ENCODE data around the gene RBM24. TPM values are rescaled to one million over a fixed set of nuclear protein-coding genes. Genes with fewer than 3 reads are reported as not detected.
A peak's percentile ranks its signal among the peaks of the same experiment; 100 is the strongest.

The RBM24 gene
- total and polyA plus RNA-seq, 2 of the 4 experiments (the other 2 are of a cell fraction): 4.1 to 6.6 TPM

GRCh38 chr6:17268114-17268513 lies 13.0 kb upstream of the RBM24 start:
- no peak overlapping the region for H2BK15ac ChIP-seq (ENCODE audit: low read depth, low read length)
- ATAC-seq (ENCODE audit: low read depth) (no peak), DNase-seq (peak; percentile 34)
- H2AFZ ChIP-seq (replicated peaks; ENCODE audit: low read length, poor library complexity): no peak overlapping the region
- no peak overlapping the region for H4K91ac ChIP-seq (ENCODE audit: insufficient read depth, low read depth, low read length)
- intact Hi-C loops (cut with micrococcal nuclease) (no loop called here), dilution Hi-C loops (cut with HindIII; ENCODE audit: low sequenced_read_pairs, unreplicated experiment) (no loop called here), in situ Hi-C loops (cut with MboI; ENCODE audit: low sequenced_read_pairs) (no loop called here)
- 0 out of 4 replicates have a peak, but pooled peaks cover 0 to 5% of the 10 kb centered on the region in 2 experiments for H3K79me1 ChIP-seq (ENCODE audit: low read depth in 1 of 2, low read length in 2 of 2)
- H2BK120ac ChIP-seq (ENCODE audit: low read depth, low read length): no peak overlapping the region
- no peaks in the 10 kb centered on the region for H3K36me3 ChIP-seq (ENCODE audit: control insufficient read depth, insufficient read depth, low read length)
- H3K4ac ChIP-seq (ENCODE audit: low read depth, low read length): no peak overlapping the region
- H3K56ac ChIP-seq (ENCODE audit: extremely low read depth, insufficient read depth, low read length): no peak overlapping the region
- H3K27me3 ChIP-seq (ENCODE audit: control insufficient read depth, insufficient read depth, low read length): no peaks in the 10 kb centered on the region
- H2BK20ac ChIP-seq (ENCODE audit: low read depth, low read length): 0 out of 2 replicates have a peak overlapping the region, but pooled peaks have one; percentile 30
- H3K9me3 ChIP-seq (ENCODE audit: control insufficient read depth, insufficient read depth, low read length): no peaks in the 10 kb centered on the region
- TF ChIP-seq MAZ (IDR thresholded peaks at IDR 0.05; ENCODE audit: borderline replicate concordance, low read depth, low read length) (no peak), CEBPB (IDR thresholded peaks at IDR 0.05; ENCODE audit: low read depth, low read length) (no peak), CTCF (conservative IDR thresholded peaks at IDR 0.05; ENCODE audit: low read depth, low read length) (no peak), MXI1 (IDR thresholded peaks at IDR 0.05; ENCODE audit: borderline replicate concordance, low read depth, low read length) (no peak), CHD1 (IDR thresholded peaks at IDR 0.05; ENCODE audit: low read depth, low read length) (no peak), BHLHE40 (IDR thresholded peaks at IDR 0.05; ENCODE audit: low read depth, low read length) (no peak), USF2 (IDR thresholded peaks at IDR 0.05; ENCODE audit: low read depth, low read length) (no peak), POLR2A (IDR thresholded peaks at IDR 0.05; ENCODE audit: low read depth, low read length) (no peak), MAFK (IDR thresholded peaks at IDR 0.05; ENCODE audit: low read depth, low read length) (no peak), SMC3 (IDR thresholded peaks at IDR 0.05; ENCODE audit: low read depth, low read length) (no peak), RAD21 (IDR thresholded peaks at IDR 0.05; ENCODE audit: low read length) (no peak), FOS (IDR thresholded peaks at IDR 0.05; ENCODE audit: low read depth, low read length) (no peak), RFX5 (IDR thresholded peaks at IDR 0.05; ENCODE audit: low read depth, low read length) (no peak)
- TF ChIP-seq, protein P1, sequence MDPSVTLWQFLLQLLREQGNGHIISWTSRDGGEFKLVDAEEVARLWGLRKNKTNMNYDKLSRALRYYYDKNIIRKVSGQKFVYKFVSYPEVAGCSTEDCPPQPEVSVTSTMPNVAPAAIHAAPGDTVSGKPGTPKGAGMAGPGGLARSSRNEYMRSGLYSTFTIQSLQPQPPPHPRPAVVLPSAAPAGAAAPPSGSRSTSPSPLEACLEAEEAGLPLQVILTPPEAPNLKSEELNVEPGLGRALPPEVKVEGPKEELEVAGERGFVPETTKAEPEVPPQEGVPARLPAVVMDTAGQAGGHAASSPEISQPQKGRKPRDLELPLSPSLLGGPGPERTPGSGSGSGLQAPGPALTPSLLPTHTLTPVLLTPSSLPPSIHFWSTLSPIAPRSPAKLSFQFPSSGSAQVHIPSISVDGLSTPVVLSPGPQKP (IDR thresholded peaks at IDR 0.05; ENCODE audit: borderline replicate concordance, low read depth, low read length): no peak
- no peaks in the 10 kb centered on the region for H4K20me1 ChIP-seq (ENCODE audit: insufficient read depth, low read length)
- ChIA-PET CTCF (no interaction called here), POLR2A (ENCODE audit: unreplicated experiment) (no interaction called here)
- H3K4me2 ChIP-seq (ENCODE audit: low read depth, low read length): no peak overlapping the region
- no peak overlapping the region for H4K8ac ChIP-seq (ENCODE audit: low read depth in 2 of 2, low read length in 2 of 2)
- BruUV-seq (replicated peaks): no TSS peak
- no peak overlapping the region for H2AK9ac ChIP-seq (replicated peaks; ENCODE audit: low read depth, low read length, poor library complexity)
- no peak overlapping the region for H2BK5ac ChIP-seq (ENCODE audit: low read depth, low read length, poor library complexity, severe bottlenecking)
- H2AK5ac ChIP-seq (ENCODE audit: low read depth, low read length): 0 out of 2 replicates have a peak overlapping the region, but pooled peaks have one; percentile 8
- H3K9ac ChIP-seq (ENCODE audit: low read depth, low read length): no peak overlapping the region
- no peak overlapping the region for H4K5ac ChIP-seq (ENCODE audit: low read depth, low read length)
- H3K23ac ChIP-seq (ENCODE audit: low read depth, low read length): no peak overlapping the region
- no peak overlapping the region for H3K27ac ChIP-seq (ENCODE audit: insufficient read depth, low read length)
- peak overlapping the region; percentile 29; the same call in 1 of the 2 replicates for H3K14ac ChIP-seq (replicated peaks; ENCODE audit: low read depth, low read length)
- peaks cover 7% of the 10 kb centered on the region for H3K9me1 ChIP-seq (ENCODE audit: insufficient read depth, low read length)
- 72% methylated on average over 2 of the region's 6 CpGs; no CpG with 5 or more reads in 1 of the 2 experiments for WGBS, 2 experiments (ENCODE audit: extremely low coverage in 2 of 2, insufficient read length in 1 of 2)
- no peak overlapping the region for H3K4me3 ChIP-seq (ENCODE audit: insufficient read depth, low read depth, low read length)
- H3K4me1 ChIP-seq (ENCODE audit: control insufficient read depth, insufficient read depth, low read length): peaks cover 12% of the 10 kb centered on the region; the same call in 1 of the 2 replicates
- H3K18ac ChIP-seq (ENCODE audit: low read depth, low read length): no peak overlapping the region
